Measurements from ENCODE around the gene TPCN1. TPM values are rescaled to one million over a fixed set of nuclear protein-coding genes. Genes with fewer than 3 reads are reported as not detected.

TPCN1 gene
- total RNA-seq, 1 experiment from 2014 or later: 29.7 TPM

DNA sequence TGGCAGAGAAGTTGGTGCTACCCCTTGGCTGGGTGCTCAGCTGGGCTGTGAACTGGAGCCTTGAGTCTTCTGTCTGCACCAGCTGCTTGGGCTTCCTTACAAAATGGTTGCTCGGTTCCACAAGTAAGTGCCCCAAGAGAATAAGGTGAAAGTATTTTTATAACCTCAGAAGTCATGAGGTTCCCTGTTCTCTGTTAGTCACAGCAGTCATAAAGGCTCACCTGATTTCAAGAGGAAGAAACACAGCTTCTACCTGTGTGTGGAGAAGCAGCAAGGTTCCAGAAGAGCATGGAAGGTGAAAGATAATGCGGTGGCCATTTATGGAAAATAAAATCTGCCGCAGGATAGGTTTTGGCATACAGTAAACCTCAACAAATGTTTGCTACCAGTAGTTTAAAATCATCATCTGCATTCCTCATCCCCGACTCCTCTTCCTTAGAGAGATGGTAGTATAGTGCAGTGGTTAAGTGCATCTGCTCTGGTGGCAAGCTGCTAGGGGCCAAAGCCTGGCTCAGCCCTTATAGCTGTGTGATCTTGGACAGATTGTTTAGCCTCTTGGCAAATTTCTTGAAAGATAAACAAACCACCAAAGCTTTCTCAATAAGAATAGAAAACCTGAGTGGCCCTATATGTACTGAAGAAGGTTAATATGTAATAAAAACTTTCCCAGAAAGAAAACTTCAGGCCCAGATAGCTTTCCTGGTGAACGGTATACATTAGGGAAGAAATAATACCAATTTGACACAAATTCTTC is 32.4 kb downstream of the TPCN1 start:
- no peak overlapping the region for H3K4me2 ChIP-seq (ENCODE audit: low read length)
- CTCF ChIA-PET: no interaction called here
- no peak overlapping the region for H2AFZ ChIP-seq (ENCODE audit: low read depth, low read length, poor library complexity, severe bottlenecking)
- TF ChIP-seq, protein P1, sequence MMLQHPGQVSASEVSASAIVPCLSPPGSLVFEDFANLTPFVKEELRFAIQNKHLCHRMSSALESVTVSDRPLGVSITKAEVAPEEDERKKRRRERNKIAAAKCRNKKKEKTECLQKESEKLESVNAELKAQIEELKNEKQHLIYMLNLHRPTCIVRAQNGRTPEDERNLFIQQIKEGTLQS (IDR thresholded peaks at IDR 0.05): no peak
- TF ChIP-seq TCF7L2 (IDR thresholded peaks at IDR 0.05; ENCODE audit: borderline replicate concordance, extremely low read depth, insufficient read depth, insufficient read length) (no peak), EGR1 (IDR thresholded peaks at IDR 0.05; ENCODE audit: low read depth) (no peak), FOSL1 (IDR thresholded peaks at IDR 0.05; ENCODE audit: low read depth) (no peak), POLR2AphosphoS5 (IDR thresholded peaks at IDR 0.05; ENCODE audit: low read depth, low read length) (no peak), ELF1 (IDR thresholded peaks at IDR 0.05; ENCODE audit: borderline replicate concordance, low read depth) (no peak), EZH2phosphoT487 (IDR thresholded peaks at IDR 0.05; ENCODE audit: borderline replicate concordance) (no peak), RAD21 (IDR thresholded peaks at IDR 0.05; ENCODE audit: low read depth) (no peak), SP1 (IDR thresholded peaks at IDR 0.05; ENCODE audit: low read depth) (no peak), YY1 (IDR thresholded peaks at IDR 0.05; ENCODE audit: extremely low read depth, insufficient replicate concordance, low read depth, low read length) (no peak), ZNF274 (IDR thresholded peaks at IDR 0.05; ENCODE audit: low read depth, low read length) (no peak), CEBPB (IDR thresholded peaks at IDR 0.05; ENCODE audit: low read depth) (no peak), JUND (IDR thresholded peaks at IDR 0.05) (no peak)
- TF ChIP-seq, protein P2, sequence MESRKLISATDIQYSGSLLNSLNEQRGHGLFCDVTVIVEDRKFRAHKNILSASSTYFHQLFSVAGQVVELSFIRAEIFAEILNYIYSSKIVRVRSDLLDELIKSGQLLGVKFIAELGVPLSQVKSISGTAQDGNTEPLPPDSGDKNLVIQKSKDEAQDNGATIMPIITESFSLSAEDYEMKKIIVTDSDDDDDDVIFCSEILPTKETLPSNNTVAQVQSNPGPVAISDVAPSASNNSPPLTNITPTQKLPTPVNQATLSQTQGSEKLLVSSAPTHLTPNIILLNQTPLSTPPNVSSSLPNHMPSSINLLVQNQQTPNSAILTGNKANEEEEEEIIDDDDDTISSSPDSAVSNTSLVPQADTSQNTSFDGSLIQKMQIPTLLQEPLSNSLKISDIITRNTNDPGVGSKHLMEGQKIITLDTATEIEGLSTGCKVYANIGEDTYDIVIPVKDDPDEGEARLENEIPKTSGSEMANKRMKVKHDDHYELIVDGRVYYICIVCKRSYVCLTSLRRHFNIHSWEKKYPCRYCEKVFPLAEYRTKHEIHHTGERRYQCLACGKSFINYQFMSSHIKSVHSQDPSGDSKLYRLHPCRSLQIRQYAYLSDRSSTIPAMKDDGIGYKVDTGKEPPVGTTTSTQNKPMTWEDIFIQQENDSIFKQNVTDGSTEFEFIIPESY (IDR thresholded peaks at IDR 0.05; ENCODE audit: extremely low read depth, insufficient replicate concordance, low read length): no peak
- TF ChIP-seq, protein P3, sequence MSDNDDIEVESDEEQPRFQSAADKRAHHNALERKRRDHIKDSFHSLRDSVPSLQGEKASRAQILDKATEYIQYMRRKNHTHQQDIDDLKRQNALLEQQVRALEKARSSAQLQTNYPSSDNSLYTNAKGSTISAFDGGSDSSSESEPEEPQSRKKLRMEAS (IDR thresholded peaks at IDR 0.05): no peak
- TF ChIP-seq, protein P4, sequence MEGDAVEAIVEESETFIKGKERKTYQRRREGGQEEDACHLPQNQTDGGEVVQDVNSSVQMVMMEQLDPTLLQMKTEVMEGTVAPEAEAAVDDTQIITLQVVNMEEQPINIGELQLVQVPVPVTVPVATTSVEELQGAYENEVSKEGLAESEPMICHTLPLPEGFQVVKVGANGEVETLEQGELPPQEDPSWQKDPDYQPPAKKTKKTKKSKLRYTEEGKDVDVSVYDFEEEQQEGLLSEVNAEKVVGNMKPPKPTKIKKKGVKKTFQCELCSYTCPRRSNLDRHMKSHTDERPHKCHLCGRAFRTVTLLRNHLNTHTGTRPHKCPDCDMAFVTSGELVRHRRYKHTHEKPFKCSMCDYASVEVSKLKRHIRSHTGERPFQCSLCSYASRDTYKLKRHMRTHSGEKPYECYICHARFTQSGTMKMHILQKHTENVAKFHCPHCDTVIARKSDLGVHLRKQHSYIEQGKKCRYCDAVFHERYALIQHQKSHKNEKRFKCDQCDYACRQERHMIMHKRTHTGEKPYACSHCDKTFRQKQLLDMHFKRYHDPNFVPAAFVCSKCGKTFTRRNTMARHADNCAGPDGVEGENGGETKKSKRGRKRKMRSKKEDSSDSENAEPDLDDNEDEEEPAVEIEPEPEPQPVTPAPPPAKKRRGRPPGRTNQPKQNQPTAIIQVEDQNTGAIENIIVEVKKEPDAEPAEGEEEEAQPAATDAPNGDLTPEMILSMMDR (IDR thresholded peaks at IDR 0.05 in 2 of 3, conservative IDR thresholded peaks at IDR 0.05 in 1 of 3; ENCODE audit: borderline replicate concordance in 1 of 3, insufficient read depth in 1 of 3, low read depth in 2 of 3, low read length in 2 of 3): no peak
- no peaks in the 10 kb centered on the region for H3K9me2 ChIP-seq (ENCODE audit: insufficient read depth)
- no peak overlapping the region for H3K4me3 ChIP-seq (replicated peaks in 1 of 2; ENCODE audit: low read depth in 1 of 2, low read length in 2 of 2)
- H3K9me3 ChIP-seq (ENCODE audit: control insufficient read depth in 1 of 2, insufficient read depth in 1 of 2, low read depth in 1 of 2, low read length in 2 of 2): peaks cover 0 to 6% of the 10 kb centered on the region in 2 experiments; a peak in 1 of 4 replicates
- H3K27ac ChIP-seq (ENCODE audit: low read depth, low read length): no peak overlapping the region
- DNase-seq (ENCODE audit: low read depth, low spot score): no peak
- 0 out of 4 replicates have a peak, but pooled peaks cover 0 to 3% of the 10 kb centered on the region in 2 experiments for H3K36me3 ChIP-seq (ENCODE audit: control insufficient read depth in 1 of 2, insufficient read depth in 2 of 2, low read length in 2 of 2)
- no peaks in the 10 kb centered on the region for H4K20me1 ChIP-seq (ENCODE audit: insufficient read depth)
- POLR2A ChIA-PET: no interaction called here
- no peaks in the 10 kb centered on the region for H3K79me2 ChIP-seq (ENCODE audit: insufficient read depth, low read length)
- RAD21 ChIA-PET (ENCODE audit: low non-redundant PET in 1 of 2, low total read pairs in 2 of 2, uncharacterized antibody in 2 of 2, unreplicated experiment in 2 of 2): no interaction called here
- no peaks in the 10 kb centered on the region for H3K4me1 ChIP-seq (ENCODE audit: control insufficient read depth in 1 of 2, insufficient read depth in 2 of 2, low read length in 2 of 2)
- H3K9ac ChIP-seq (ENCODE audit: low read length): no peak overlapping the region
- no peak for ATAC-seq
- intact Hi-C loops (cut with micrococcal nuclease): no loop called here
- no TSS peak for BruUV-seq (replicated peaks)
- no peaks in the 10 kb centered on the region for H3K27me3 ChIP-seq (ENCODE audit: insufficient read depth, low read length)

All from HCT116 (cell line).